CD4-positive, CD25-positive, alpha-beta regulatory T cell (primary cell): ENCODE data around the gene TRIP12. TPM values are rescaled to one million over a fixed set of nuclear protein-coding genes. Genes with fewer than 3 reads are reported as not detected.
A peak's percentile ranks its signal among the peaks of the same experiment; 100 is the strongest.

ENCODE experiments used
- ATAC-seq, 2 donors: fragments of 150-1000 bp; cut with Tn5 transposase; one replicate each; pipeline ENCODE4 v1.10.0; 2021; ENCODE audit warnings: low read depth in 2 of 2, moderate number of reproducible peaks in 2 of 2, moderate library complexity in 1 of 2
- DNase-seq, 3 donors: peaks; one replicate each; pipeline versions ENCODE4 v3.0.0 to v3.0.0-alpha.2; 2012 to 2022; ENCODE audit warnings: mixed read lengths in 1 of 3
- H3K27ac ChIP-seq: one replicate; pipeline ENCODE4 v1.7.0; 2013; ENCODE audit warnings: mild to moderate bottlenecking, low read length; ENCODE audit not compliant: insufficient read depth, poor library complexity, severe bottlenecking
- H3K27me3 ChIP-seq: one replicate; pipeline ENCODE4 v1.7.0; 2013; ENCODE audit warnings: low read length; ENCODE audit not compliant: control insufficient read depth, insufficient read depth
- H3K36me3 ChIP-seq: one replicate; pipeline ENCODE4 v1.7.0; 2013; ENCODE audit warnings: mild to moderate bottlenecking, low read length, moderate library complexity; ENCODE audit not compliant: control insufficient read depth, insufficient read depth
- H3K4me1 ChIP-seq: 2 replicates; pipeline ENCODE4 v1.7.0; 2013; ENCODE audit warnings: mild to moderate bottlenecking, low read length; ENCODE audit not compliant: insufficient read depth, control insufficient read depth, poor library complexity, severe bottlenecking
- H3K4me3 ChIP-seq: one replicate; pipeline ENCODE4 v1.7.0; 2013; ENCODE audit warnings: low read depth, mild to moderate bottlenecking, low read length, moderate library complexity
- H3K9me3 ChIP-seq, 2 experiments: 1 replicate in 1 of 2; 2 replicates in 1 of 2; pipeline ENCODE4 v1.7.0; 2013; ENCODE audit warnings: low read length in 2 of 2, mild to moderate bottlenecking in 1 of 2, moderate library complexity in 1 of 2; ENCODE audit not compliant: control insufficient read depth in 2 of 2
- H3K27ac Mint-ChIP-seq, 3 donors: one replicate each; pipeline ENCODE4 v1.8.0; 2020 to 2022; ENCODE audit warnings: mild to moderate bottlenecking in 3 of 3, mixed read lengths in 3 of 3, moderate library complexity in 2 of 3
- H3K27me3 Mint-ChIP-seq: one replicate; pipeline ENCODE4 v1.8.0; 2022; ENCODE audit warnings: mild to moderate bottlenecking, mixed read lengths
- H3K36me3 Mint-ChIP-seq: one replicate; pipeline ENCODE4 v1.8.0; 2020; ENCODE audit warnings: mixed read lengths
- H3K4me1 Mint-ChIP-seq, 4 donors: one replicate each; pipeline ENCODE4 v1.8.0; 2020 to 2022; ENCODE audit warnings: mixed read lengths in 4 of 4, mild to moderate bottlenecking in 1 of 4
- H3K4me3 Mint-ChIP-seq, 4 donors: one replicate each; pipeline ENCODE4 v1.8.0; 2020 to 2022; ENCODE audit warnings: mild to moderate bottlenecking in 4 of 4, mixed read lengths in 4 of 4, moderate library complexity in 3 of 4
- H3K9me3 Mint-ChIP-seq, 7 donors: one replicate each; pipeline ENCODE4 v1.8.0; 2020 to 2022; ENCODE audit warnings: mixed read lengths in 7 of 7, mild to moderate bottlenecking in 3 of 7, moderate library complexity in 2 of 7
- polyA plus RNA-seq, 4 donors: library from polyadenylated mRNA; unstranded; fragments of 300-500 nt; fragmentation: Illumina TruSeq; gene quantifications; one replicate each; pipeline ENCODE4 v1.2.3, GENCODE V29; 2021
- total RNA-seq: library from RNA; stranded (reverse); gene quantifications from one replicate; pipeline ENCODE4 v1.2.3, GENCODE V29; 2022

Gene TRIP12
- total and polyA plus RNA-seq, 5 donors from 2014 or later: 40.5 to 216 (median 48.3) TPM

DNA sequence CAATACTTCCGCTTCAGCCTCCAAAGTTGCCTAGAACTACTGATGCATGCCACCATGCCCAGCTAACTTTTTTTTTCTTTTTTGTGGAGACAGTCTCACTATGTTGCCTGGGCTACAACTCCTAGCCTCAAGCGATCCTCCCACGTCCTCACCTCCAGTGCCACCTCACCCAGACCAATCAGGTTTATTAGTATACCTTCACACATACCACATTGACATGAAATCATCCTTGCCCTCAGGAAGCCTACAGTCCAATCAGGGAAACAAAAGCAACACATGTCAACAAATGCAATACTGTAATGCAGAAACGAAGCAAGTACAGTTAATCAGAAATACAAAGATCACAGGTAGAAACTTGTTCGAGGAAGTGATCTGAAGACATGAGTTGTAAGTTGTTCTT lies 4.0 kb downstream of the TRIP12 start:
- H3K4me1 ChIP-seq: peaks cover 40% of the 10 kb centered on the region
- peak overlapping the region in 2 of 3 donors; percentile 47 to 81 for H3K27ac Mint-ChIP-seq
- no peaks in the 10 kb centered on the region for H3K27me3 ChIP-seq
- peak overlapping the region; percentile 6 to 82 (median 65) for H3K4me3 Mint-ChIP-seq
- H3K36me3 ChIP-seq: peaks cover 24% of the 10 kb centered on the region
- H3K27me3 Mint-ChIP-seq: peaks cover 23% of the 10 kb centered on the region
- no peaks in the 10 kb centered on the region for H3K9me3 ChIP-seq
- no peak for ATAC-seq
- H3K36me3 Mint-ChIP-seq: peaks cover 15% of the 10 kb centered on the region
- peaks cover 0 to 3% (median 0%) of the 10 kb centered on the region in 7 donors for H3K9me3 Mint-ChIP-seq
- peak overlapping the region; percentile 5 for H3K4me3 ChIP-seq
- H3K4me1 Mint-ChIP-seq: peaks cover 32 to 82% (median 61%) of the 10 kb centered on the region in 4 donors
- no peak for DNase-seq
- H3K27ac ChIP-seq: peak overlapping the region; percentile 39

DNA sequence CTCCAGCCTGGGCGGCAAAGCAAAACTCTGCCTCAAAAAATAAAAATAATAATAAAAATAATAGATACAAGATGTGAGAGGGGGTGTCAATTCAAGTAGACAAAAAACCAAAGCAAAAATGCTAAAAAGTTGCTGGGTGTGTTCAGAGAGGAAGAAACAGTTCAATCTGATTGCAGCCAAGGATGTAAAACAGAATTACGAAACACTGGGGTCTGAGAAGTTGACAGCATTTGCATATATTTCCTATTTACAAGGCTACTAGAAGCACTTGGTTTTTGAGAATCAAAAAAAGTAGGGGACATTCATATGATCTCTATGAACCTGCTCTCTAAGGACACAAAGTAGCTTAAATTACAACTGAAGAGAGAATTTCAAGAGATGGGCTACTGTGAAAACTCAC lies 7.6 kb downstream of the TRIP12 start:
- H3K36me3 ChIP-seq: peaks cover 29% of the 10 kb centered on the region
- H3K27me3 ChIP-seq: no peaks in the 10 kb centered on the region
- no peaks in the 10 kb centered on the region for H3K27me3 Mint-ChIP-seq
- ATAC-seq: no peak
- no peak for DNase-seq
- H3K4me1 Mint-ChIP-seq: peaks cover 48 to 92% (median 67%) of the 10 kb centered on the region in 4 donors
- H3K4me1 ChIP-seq: peaks cover 47% of the 10 kb centered on the region
- H3K4me3 Mint-ChIP-seq: peak overlapping the region in 2 of 4 donors; percentile 41 to 65
- H3K36me3 Mint-ChIP-seq: peaks cover 15% of the 10 kb centered on the region
- peak overlapping the region; percentile 28 for H3K27ac ChIP-seq
- no peaks in the 10 kb centered on the region for H3K9me3 Mint-ChIP-seq
- peak overlapping the region; percentile 20 to 78 (median 52) for H3K27ac Mint-ChIP-seq
- H3K4me3 ChIP-seq: peak overlapping the region; percentile 8
- no peaks in the 10 kb centered on the region for H3K9me3 ChIP-seq

DNA sequence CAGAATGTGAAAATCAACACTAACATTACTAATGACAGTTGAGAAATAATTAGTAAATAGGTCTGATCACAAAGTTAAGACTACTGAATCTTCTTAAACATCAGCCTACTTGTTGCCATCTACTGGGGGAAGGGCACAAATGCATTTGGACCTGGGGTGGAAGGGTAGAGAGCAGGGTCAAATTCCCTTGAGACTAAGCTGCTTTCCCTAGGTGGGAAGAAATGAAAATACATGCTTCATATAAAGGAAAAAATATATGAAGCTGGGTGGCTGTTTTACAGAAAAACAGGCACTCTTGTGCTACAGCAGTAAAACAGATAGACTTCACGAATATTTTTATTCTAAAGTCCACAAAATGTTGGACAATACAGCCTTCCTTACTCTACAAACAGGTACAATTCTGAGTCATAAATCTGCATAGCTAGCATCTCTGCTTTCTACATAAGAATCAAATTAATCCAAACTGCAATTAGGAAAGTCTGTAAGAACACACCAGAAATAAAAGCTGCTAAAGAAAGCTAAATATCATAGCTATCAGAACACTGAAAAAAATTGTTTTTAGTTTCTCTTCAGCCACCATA lies 10.9 kb downstream of the TRIP12 start:
- H3K4me3 Mint-ChIP-seq: peak overlapping the region; percentile 9 to 76 (median 54)
- Histone ChIP-seq H3K27me3 (no peaks in the 10 kb centered on the region), H3K36me3 (peaks cover 16% of the 10 kb centered on the region), H3K4me1 (peaks cover 36% of the 10 kb centered on the region), H3K27ac (peak overlapping the region; percentile 42), H3K4me3 (peak overlapping the region; percentile 55), H3K9me3 (no peaks in the 10 kb centered on the region)
- peaks cover 38 to 76% (median 50%) of the 10 kb centered on the region in 4 donors for H3K4me1 Mint-ChIP-seq
- H3K27ac Mint-ChIP-seq: peak overlapping the region; percentile 59 to 87 (median 72)
- H3K9me3 Mint-ChIP-seq: no peaks in the 10 kb centered on the region
- DNase-seq (peak in 2 of 3 donors; percentile 46 to 54), ATAC-seq (peak; percentile 75 to 82)
- no peaks in the 10 kb centered on the region for H3K27me3 Mint-ChIP-seq
- H3K36me3 Mint-ChIP-seq: peaks cover 5% of the 10 kb centered on the region

DNA sequence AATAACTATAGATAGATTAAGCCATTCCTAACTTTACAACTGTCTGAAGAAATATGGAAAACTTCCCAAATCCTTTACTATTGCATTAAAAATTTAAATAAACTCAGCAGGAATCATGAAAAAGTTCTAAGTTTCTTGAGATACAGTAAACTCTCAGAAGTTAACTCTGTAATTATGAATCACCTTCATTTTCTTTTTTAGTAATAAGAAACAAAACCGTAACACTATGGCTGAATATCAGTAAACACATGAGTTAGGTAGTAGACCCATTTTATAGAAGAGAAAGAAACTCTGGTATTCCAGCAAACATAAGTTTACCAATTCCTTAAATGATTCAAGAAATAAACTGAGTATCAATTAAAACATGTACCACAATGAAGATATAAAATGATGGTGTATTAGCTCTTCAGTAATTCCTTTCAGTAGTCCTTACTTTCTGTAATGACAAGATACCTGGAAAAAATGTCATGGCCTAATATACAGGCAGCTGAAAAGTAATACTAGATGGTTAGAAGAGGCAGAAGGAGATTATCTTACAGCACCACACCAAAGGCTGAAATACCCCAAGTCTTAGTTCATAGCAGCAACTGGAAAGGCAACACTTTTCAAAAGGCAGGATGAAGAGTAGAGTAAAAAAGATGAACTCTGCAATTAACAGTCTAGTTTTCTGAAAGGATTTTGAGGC lies 11.5 kb downstream of the TRIP12 start:
- no peak for DNase-seq
- Mint-ChIP-seq H3K4me1 (peaks cover 41 to 78% (median 53%) of the 10 kb centered on the region in 4 donors), H3K27me3 (no peaks in the 10 kb centered on the region), H3K36me3 (peaks cover 10% of the 10 kb centered on the region), H3K4me3 (peak overlapping the region in 3 of 4 donors; percentile 9 to 67 (median 40)), H3K27ac (peak overlapping the region; percentile 59 to 84 (median 72)), H3K9me3 (no peaks in the 10 kb centered on the region)
- H3K27ac ChIP-seq: no peak overlapping the region
- no peaks in the 10 kb centered on the region for H3K9me3 ChIP-seq
- H3K27me3 ChIP-seq: no peaks in the 10 kb centered on the region
- H3K4me3 ChIP-seq: peak overlapping the region; percentile 55
- H3K4me1 ChIP-seq: peaks cover 36% of the 10 kb centered on the region
- H3K36me3 ChIP-seq: peaks cover 20% of the 10 kb centered on the region
- peak in 1 of 2 donors; percentile 8 for ATAC-seq

- ATAC-seq (no peak), DNase-seq (no peak)
- peaks cover 13% of the 10 kb centered on the region for H3K36me3 Mint-ChIP-seq
- Histone ChIP-seq H3K4me1 (peaks cover 31% of the 10 kb centered on the region), H3K27ac (no peak overlapping the region), H3K36me3 (peaks cover 20% of the 10 kb centered on the region), H3K4me3 (no peak overlapping the region), H3K9me3 (no peaks in the 10 kb centered on the region), H3K27me3 (no peaks in the 10 kb centered on the region)
- no peaks in the 10 kb centered on the region for H3K9me3 Mint-ChIP-seq
- no peaks in the 10 kb centered on the region for H3K27me3 Mint-ChIP-seq
- no peak overlapping the region for H3K27ac Mint-ChIP-seq
- peaks cover 37 to 75% (median 52%) of the 10 kb centered on the region in 4 donors for H3K4me1 Mint-ChIP-seq
- no peak overlapping the region for H3K4me3 Mint-ChIP-seq
Observed at GRCh38 chr2:229909090-229909489, 12.7 kb downstream of the TRIP12 start.

DNA sequence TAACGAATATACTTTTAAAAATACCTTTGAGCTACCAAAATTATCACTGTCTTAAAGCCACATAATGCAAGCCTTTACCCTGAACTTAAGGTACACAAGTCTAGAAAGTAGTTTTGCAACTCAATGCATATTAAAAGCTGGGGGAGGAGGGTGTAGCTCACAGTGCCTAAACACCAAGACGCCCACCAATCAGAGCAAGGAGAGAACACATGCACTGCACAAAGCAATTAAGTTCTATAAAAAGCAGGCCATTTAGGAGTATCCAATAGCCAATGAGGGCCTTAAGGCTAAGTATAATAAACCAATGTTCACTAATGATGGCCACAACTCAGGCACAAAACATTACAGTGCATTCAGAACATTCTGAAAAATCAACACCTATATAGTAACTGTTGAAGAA lies 16.2 kb downstream of the TRIP12 start:
- peaks cover 14 to 70% (median 47%) of the 10 kb centered on the region in 4 donors for H3K4me1 Mint-ChIP-seq
- no peak overlapping the region for H3K4me3 ChIP-seq
- H3K4me1 ChIP-seq: peaks cover 24% of the 10 kb centered on the region
- peaks cover 25% of the 10 kb centered on the region for H3K36me3 Mint-ChIP-seq
- no peaks in the 10 kb centered on the region for H3K27me3 ChIP-seq
- peaks cover 27% of the 10 kb centered on the region for H3K36me3 ChIP-seq
- H3K27ac Mint-ChIP-seq: peak overlapping the region; percentile 2 to 33 (median 8)
- no peak overlapping the region for H3K27ac ChIP-seq
- no peaks in the 10 kb centered on the region for H3K9me3 ChIP-seq
- ATAC-seq: no peak
- peak overlapping the region in 2 of 4 donors; percentile 38 to 56 for H3K4me3 Mint-ChIP-seq
- no peaks in the 10 kb centered on the region for H3K27me3 Mint-ChIP-seq
- no peaks in the 10 kb centered on the region for H3K9me3 Mint-ChIP-seq
- DNase-seq: no peak

GRCh38 chr2:229903037-229903436 lies 18.8 kb downstream of the TRIP12 start:
- Histone ChIP-seq H3K4me1 (peaks cover 27% of the 10 kb centered on the region), H3K36me3 (peaks cover 23% of the 10 kb centered on the region), H3K4me3 (no peak overlapping the region), H3K9me3 (no peaks in the 10 kb centered on the region), H3K27ac (no peak overlapping the region), H3K27me3 (no peaks in the 10 kb centered on the region)
- H3K27me3 Mint-ChIP-seq: no peaks in the 10 kb centered on the region
- DNase-seq (no peak), ATAC-seq (no peak)
- no peaks in the 10 kb centered on the region for H3K9me3 Mint-ChIP-seq
- peaks cover 14 to 78% (median 55%) of the 10 kb centered on the region in 4 donors for H3K4me1 Mint-ChIP-seq
- H3K36me3 Mint-ChIP-seq: peaks cover 23% of the 10 kb centered on the region
- H3K4me3 Mint-ChIP-seq: no peak overlapping the region
- no peak overlapping the region for H3K27ac Mint-ChIP-seq
